Epithelial cell of proximal tubule (primary cell): ENCODE results near the gene GOLM1. TPM values are rescaled to one million over a fixed set of nuclear protein-coding genes. Genes with fewer than 3 reads are reported as not detected.
A peak's percentile ranks its signal among the peaks of the same experiment; 100 is the strongest.

Experiments used
- DNase-seq: peaks from one replicate; pipeline ENCODE4 v3.0.0-alpha.2; 2011; ENCODE audit warnings: low read depth
- H3K4me3 ChIP-seq: 2 replicates; pipeline ENCODE4 v1.5.1; 2011; ENCODE audit warnings: low read depth, mild to moderate bottlenecking, low read length
- CTCF ChIP-seq: conservative IDR thresholded peaks from 2 replicates; pipeline ENCODE4 v1.5.1; 2012; ENCODE audit warnings: low read depth, mild to moderate bottlenecking, low read length
- total RNA-seq: library from RNA; depleted of rRNA; stranded (reverse); fragments of >200 nt; gene quantifications from 2 replicates; pipeline ENCODE4 v1.2.3, GENCODE V29; 2015

The GOLM1 gene
- total RNA-seq, 1 donor from 2014 or later: 109 TPM

GRCh38 chr9:86102626-86103025 is 3.3 kb upstream of the GOLM1 start:
- DNase-seq: no peak
- H3K4me3 ChIP-seq: no peak overlapping the region
- no peak for TF ChIP-seq CTCF

GRCh38 chr9:86099701-86100364 is 475 bp upstream of the GOLM1 start:
- no peak for DNase-seq
- TF ChIP-seq CTCF: no peak
- peak overlapping the region; percentile 83 for H3K4me3 ChIP-seq

- TF ChIP-seq CTCF: no peak
- peak overlapping the region; percentile 83 for H3K4me3 ChIP-seq
Observed at GRCh38 chr9:86097510-86098224, 1.7 kb downstream of the GOLM1 start.

GRCh38 chr9:86096386-86096785 is 3.0 kb downstream of the GOLM1 start:
- DNase-seq: no peak
- no peak overlapping the region for H3K4me3 ChIP-seq
- TF ChIP-seq CTCF: no peak

More at GRCh38 chr9:86097510-86098224, 1.7 kb downstream of the GOLM1 start:
- DNase-seq: no peak

GRCh38 chr9:86093788-86094555 is 5.4 kb downstream of the GOLM1 start:
- H3K4me3 ChIP-seq: no peak overlapping the region
- no peak for DNase-seq
- no peak for TF ChIP-seq CTCF

GRCh38 chr9:86091477-86091876 is 7.9 kb downstream of the GOLM1 start:
- no peak for TF ChIP-seq CTCF

More at GRCh38 chr9:86091477-86091876, 7.9 kb downstream of the GOLM1 start:
- no peak overlapping the region for H3K4me3 ChIP-seq
- no peak for DNase-seq
